Ovary (tissue), 9 donors: ENCODE measurements around the gene BCL7C. TPM values are rescaled to one million over a fixed set of nuclear protein-coding genes. Genes with fewer than 3 reads are reported as not detected.
A peak's percentile ranks its signal among the peaks of the same experiment; 100 is the strongest.

Experiments
- DNase-seq, 5 donors: peaks; one replicate each; pipeline ENCODE4 v3.0.0-alpha.2; 2019 to 2020
- H3K27ac ChIP-seq, 2 donors: fragments of 200-600 bp; one replicate each; pipeline versions ENCODE4 v1.5.1 to v1.8.0; 2019 to 2022
- H3K27me3 ChIP-seq: fragments of 200-600 bp; one replicate; pipeline ENCODE4 v1.8.0; 2022
- H3K36me3 ChIP-seq: fragments of 200-600 bp; sonication (generic); one replicate; pipeline ENCODE4 v1.5.1; 2019
- H3K4me1 ChIP-seq: one replicate; pipeline ENCODE4 v1.8.1; 2013; ENCODE audit warnings: mild to moderate bottlenecking, moderate library complexity; ENCODE audit not compliant: insufficient read depth
- H3K4me3 ChIP-seq: fragments of 200-600 bp; sonication (generic); one replicate; pipeline ENCODE4 v1.5.1; 2017
- H3K9me3 ChIP-seq, 2 donors: fragments of 200-600 bp in 1 of 2; sonication (generic) in 1 of 2; one replicate each; pipeline versions ENCODE4 v1.5.1 to v1.8.1; 2013 to 2019; ENCODE audit warnings: mild to moderate bottlenecking in 1 of 2, moderate library complexity in 1 of 2
- CTCF ChIP-seq, 3 donors: fragments of 450-650 bp in 2 of 3; fragments of 200-600 bp in 1 of 3; IDR thresholded peaks; one replicate each; pipeline versions ENCODE4 v1.5.1 to v1.8.0; 2016 to 2022; ENCODE audit warnings: antibody characterized with exemption in 3 of 3, mild to moderate bottlenecking in 1 of 3
- EP300 ChIP-seq: sonication (generic); formaldehyde crosslinking; IDR thresholded peaks from one replicate; pipeline ENCODE4 v1.6.1; 2017; ENCODE audit warnings: antibody characterized with exemption
- POLR2A ChIP-seq: fragments of 450-650 bp; IDR thresholded peaks from one replicate; pipeline ENCODE4 v1.6.1; 2017; ENCODE audit warnings: antibody characterized with exemption, mild to moderate bottlenecking, moderate library complexity
- WGBS, 3 donors: extraction: QIAGEN DNeasy Blood & Tissue Kit in 1 of 3; methylation state at CpG; one replicate each; pipeline versions ENCODE4 v1.1.5 to v1.1.7; 2013 to 2017; 5-methylcytosine and 5-hydroxymethylcytosine counted together
- intact Hi-C, 4 donors: fragments of 100-400 bp; cut with DNase I; formaldehyde crosslinking; loops; one replicate each; pipeline versions ENCODE4 v1.11.0 to v1.15.1; 2022 to 2023
- polyA plus RNA-seq, 2 donors: library from polyadenylated mRNA; stranded (reverse); fragments of 200-250 nt in 1 of 2; fragments of 350-450 nt in 1 of 2; fragmentation: Illumina TruSeq in 1 of 2; extraction: RNeasy Lipid Tissue Mini Kit (QIAGEN cat#74804) in 1 of 2; gene quantifications; one replicate each; pipeline ENCODE4 v1.2.3, GENCODE V29; 2013 to 2014
- total RNA-seq, 7 donors: library from RNA; depleted of rRNA in 2 of 7; stranded (reverse); fragments of >200 nt in 2 of 7; fragmentation: NEBNext Ultra II Directional in 3 of 7; extraction: Animal tissue kit (Norgen Biotek cat#: 25700) in 3 of 7; gene quantifications; one replicate each; pipeline versions ENCODE4 v1.1.0 to v1.2.4, GENCODE V29; 2016 to 2023
- donor health status: DM: no; HTN: no; CAD: no; lungs with moderate emphysema.
- donor health status: DM: no; HTN: no; CAD: no.
- donor health status: Bipolar disorder and iron deficiency.
- donor health status: DM: yes; HTN: yes; CAD: no.
- donor health status: DM: no; HTN: no; CAD: no.
- donor health status: DM: yes; HTN: yes; CAD: no.

The BCL7C gene
- total and polyA plus RNA-seq, 9 donors: 13.3 to 54.8 (median 46.6) TPM

GRCh38 chr16:30900588-30900987, 6.7 kb upstream of the BCL7C start:
- TF ChIP-seq EP300 (no peak), CTCF (IDR thresholded peaks at IDR 0.05) (no peak), POLR2A (no peak)
- Histone ChIP-seq H3K27ac (no peak overlapping the region), H3K9me3 (no peaks in the 10 kb centered on the region), H3K4me1 (peaks cover 6% of the 10 kb centered on the region), H3K4me3 (no peak overlapping the region), H3K36me3 (no peaks in the 10 kb centered on the region), H3K27me3 (no peaks in the 10 kb centered on the region)
- intact Hi-C loops: loop anchor here in 1 of 4 donors (5.0 kb wide), 1 partner anchor 53 kb away; no protein-coding TSS in a partner anchor
- no peak for DNase-seq
- WGBS, 3 donors: 96 to 97% (median 97%) methylated on average over 5 of the region's 5 CpGs

GRCh38 chr16:30899794-30900193, 5.9 kb upstream of the BCL7C start:
- no peak for TF ChIP-seq CTCF (IDR thresholded peaks at IDR 0.05)
- TF ChIP-seq POLR2A: no peak
- TF ChIP-seq EP300: no peak
- intact Hi-C loops: loop anchor here in 1 of 4 donors (5.0 kb wide), 1 partner anchor 52 kb away; no protein-coding TSS in a partner anchor

GRCh38 chr16:30896889-30897733, 3.2 kb upstream of the BCL7C start:
- no peaks in the 10 kb centered on the region for H3K36me3 ChIP-seq
- peak overlapping the region; percentile 60 for H3K4me3 ChIP-seq
- intact Hi-C loops: no loop called here
- WGBS, 3 donors: 15 to 16% (median 16%) methylated on average over 31 of the region's 31 CpGs
- TF ChIP-seq CTCF (IDR thresholded peaks at IDR 0.05) (no peak), EP300 (no peak), POLR2A (no peak)
- peak overlapping the region; percentile 97 for H3K27ac ChIP-seq
- H3K27me3 ChIP-seq: no peaks in the 10 kb centered on the region
- H3K4me1 ChIP-seq: peaks cover 17% of the 10 kb centered on the region
- DNase-seq: peak; percentile 88 to 92 (median 89)
- H3K9me3 ChIP-seq: no peaks in the 10 kb centered on the region

More at GRCh38 chr16:30899794-30900193, 5.9 kb upstream of the BCL7C start:
- WGBS, 3 donors: 55 to 68% (median 57%) methylated on average over 2 of the region's 2 CpGs
- DNase-seq: no peak
- Histone ChIP-seq H3K27me3 (no peaks in the 10 kb centered on the region), H3K27ac (no peak overlapping the region), H3K4me1 (peaks cover 7% of the 10 kb centered on the region), H3K36me3 (no peaks in the 10 kb centered on the region), H3K9me3 (no peaks in the 10 kb centered on the region), H3K4me3 (no peak overlapping the region)

GRCh38 chr16:30896261-30896888, 2.5 kb upstream of the BCL7C start, which contains the start of gene CTF1:
CTF1 (plus strand) TSS chr16:30896614; CDS start chr16:30896644, 30 bp downstream.
- peak; percentile 90 to 92 (median 91) for DNase-seq
- intact Hi-C loops: no loop called here
- WGBS, 3 donors: 1 to 5% (median 3%) methylated on average over 28 to 31 of the region's 31 CpGs

More at GRCh38 chr16:30896261-30896888, 2.5 kb upstream of the BCL7C start, which contains the start of gene CTF1:
- no peaks in the 10 kb centered on the region for H3K36me3 ChIP-seq
- peak within 1 kb of the TSS; percentile 60 for H3K4me3 ChIP-seq
- no peak for TF ChIP-seq CTCF (IDR thresholded peaks at IDR 0.05)
- peak; percentile 72 for TF ChIP-seq POLR2A
- TF ChIP-seq EP300: peak; percentile 32
- H3K27me3 ChIP-seq: no peaks in the 10 kb centered on the region
- peak within 1 kb of the TSS; percentile 97 for H3K27ac ChIP-seq
- peaks cover 15% of the 10 kb centered on the region for H3K4me1 ChIP-seq
- H3K9me3 ChIP-seq: no peaks in the 10 kb centered on the region
